OCI-LY7 (cell line): Measurements from ENCODE around the gene MYO9B.
"Not testable (repeated sequence)": the region's sequence is repeated elsewhere in the genome, so short reads cannot be mapped to it uniquely, and the experiment has no call there.

Source experiments
- EZH2phosphoT487 ChIP-seq: fragments of 200-600 bp; sonication (generic); IDR thresholded peaks from 2 replicates; pipeline ENCODE4 v1.6.1; 2018; ENCODE audit warnings: low read depth, borderline replicate concordance, mild to moderate bottlenecking, mixed run types, antibody characterized with exemption, low read length, moderate library complexity, mixed read lengths
- TF ChIP-seq, protein P1 (sequence below): fragments of 200-600 bp; sonication (generic); conservative IDR thresholded peaks from 2 replicates; pipeline ENCODE4 v1.5.1; 2014; ENCODE audit warnings: mild to moderate bottlenecking, antibody characterized with exemption, low read length, moderate library complexity, mixed read lengths

DNA sequence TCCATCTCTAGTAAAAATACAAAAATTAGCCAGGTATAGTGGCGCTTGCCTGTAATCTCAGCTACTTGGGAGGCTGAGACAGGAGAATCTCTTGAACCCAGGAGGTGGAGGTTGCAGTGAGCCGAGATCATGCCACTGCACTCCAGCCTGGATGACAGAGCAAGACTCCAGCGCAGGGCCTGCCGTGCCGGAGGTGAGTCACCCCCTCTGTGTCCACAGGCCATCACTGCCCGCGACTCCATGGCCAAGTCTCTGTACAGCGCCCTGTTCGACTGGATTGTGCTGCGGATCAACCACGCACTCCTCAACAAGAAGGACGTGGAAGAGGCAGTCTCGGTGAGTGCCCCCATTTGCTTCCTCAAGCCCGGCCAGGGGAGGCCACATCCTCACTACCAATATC, 86.6 kb downstream of the MYO9B start:
- TF ChIP-seq, protein P1, sequence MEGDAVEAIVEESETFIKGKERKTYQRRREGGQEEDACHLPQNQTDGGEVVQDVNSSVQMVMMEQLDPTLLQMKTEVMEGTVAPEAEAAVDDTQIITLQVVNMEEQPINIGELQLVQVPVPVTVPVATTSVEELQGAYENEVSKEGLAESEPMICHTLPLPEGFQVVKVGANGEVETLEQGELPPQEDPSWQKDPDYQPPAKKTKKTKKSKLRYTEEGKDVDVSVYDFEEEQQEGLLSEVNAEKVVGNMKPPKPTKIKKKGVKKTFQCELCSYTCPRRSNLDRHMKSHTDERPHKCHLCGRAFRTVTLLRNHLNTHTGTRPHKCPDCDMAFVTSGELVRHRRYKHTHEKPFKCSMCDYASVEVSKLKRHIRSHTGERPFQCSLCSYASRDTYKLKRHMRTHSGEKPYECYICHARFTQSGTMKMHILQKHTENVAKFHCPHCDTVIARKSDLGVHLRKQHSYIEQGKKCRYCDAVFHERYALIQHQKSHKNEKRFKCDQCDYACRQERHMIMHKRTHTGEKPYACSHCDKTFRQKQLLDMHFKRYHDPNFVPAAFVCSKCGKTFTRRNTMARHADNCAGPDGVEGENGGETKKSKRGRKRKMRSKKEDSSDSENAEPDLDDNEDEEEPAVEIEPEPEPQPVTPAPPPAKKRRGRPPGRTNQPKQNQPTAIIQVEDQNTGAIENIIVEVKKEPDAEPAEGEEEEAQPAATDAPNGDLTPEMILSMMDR: not testable (repeated sequence)
- TF ChIP-seq EZH2phosphoT487: not testable (repeated sequence)
